Skin of body (tissue), 2 donors: ENCODE results near the gene ABCA6. TPM values are rescaled to one million over a fixed set of nuclear protein-coding genes. Genes with fewer than 3 reads are reported as not detected.

ENCODE experiments used
- DNase-seq: peaks from one replicate; lab custom pipeline; 2025; lab: John Stamatoyannopoulos, UW
- total RNA-seq: library from RNA; depleted of rRNA; stranded (reverse); fragments of >200 nt; gene quantifications from one replicate; pipeline ENCODE4 v1.2.3, GENCODE V29; 2014

The ABCA6 gene
- total RNA-seq, 1 donor from 2014 or later: 46.1 TPM

GRCh38 chr17:69143683-69144231 lies 2.1 kb upstream of the ABCA6 start:
- DNase-seq: no peak

GRCh38 chr17:69143151-69143550 lies 1.5 kb upstream of the ABCA6 start:
- no peak for DNase-seq

GRCh38 chr17:69142175-69142802 lies 594 bp upstream of the ABCA6 start:
- peak; percentile 81 for DNase-seq

- DNase-seq: no peak
Measured at GRCh38 chr17:69134112-69134511, 7.6 kb downstream of the ABCA6 start.

GRCh38 chr17:69130627-69131296 lies 10.9 kb downstream of the ABCA6 start:
- DNase-seq: no peak

- DNase-seq: no peak
Measured at GRCh38 chr17:69123626-69124025, 18.1 kb downstream of the ABCA6 start.

- no peak for DNase-seq
Measured at GRCh38 chr17:69122065-69122464, 19.6 kb downstream of the ABCA6 start.

- DNase-seq: no peak
Measured at GRCh38 chr17:69117855-69118784, 23.6 kb downstream of the ABCA6 start.

- no peak for DNase-seq
Measured at GRCh38 chr17:69111794-69112193, 29.9 kb downstream of the ABCA6 start.

- DNase-seq: no peak
Measured at GRCh38 chr17:69105907-69106730, 35.6 kb downstream of the ABCA6 start.

GRCh38 chr17:69103557-69104233 lies 38.0 kb downstream of the ABCA6 start:
- DNase-seq: no peak

GRCh38 chr17:69098625-69099024 lies 43.1 kb downstream of the ABCA6 start:
- no peak for DNase-seq

GRCh38 chr17:69096541-69096940 lies 45.2 kb downstream of the ABCA6 start:
- no peak for DNase-seq

- no peak for DNase-seq
Measured at GRCh38 chr17:69093995-69094394, 47.7 kb downstream of the ABCA6 start.

GRCh38 chr17:69093279-69093789 lies 48.4 kb downstream of the ABCA6 start:
- peak; percentile 7 for DNase-seq

GRCh38 chr17:69090365-69090764 lies 51.3 kb downstream of the ABCA6 start:
- DNase-seq: no peak

GRCh38 chr17:69088643-69089200 lies 53.0 kb downstream of the ABCA6 start:
- DNase-seq: no peak

- peak; percentile 64 for DNase-seq
Measured at GRCh38 chr17:69086641-69087040, 55.1 kb downstream of the ABCA6 start.

GRCh38 chr17:69084911-69085310 lies 56.8 kb downstream of the ABCA6 start:
- DNase-seq: no peak

- DNase-seq: no peak
Measured at GRCh38 chr17:69082696-69083095, 59.0 kb downstream of the ABCA6 start.
